ENCODE results near the gene CAPN5.

CAPN5 gene

GRCh38 chr11:77039491-77040400 is 27.0 kb upstream of the CAPN5 start:
- H3K4me3 ChIP-seq, result peak overlapping the region in 1 of 10 experiments; percentile 28; a peak in 2 of 20 replicates
- H3K27ac ChIP-seq, result no peak overlapping the region
- peaks cover 0 to 4% (median 0%) of the 10 kb centered on the region in 11 experiments; a peak in 2 of 22 replicates for H4K20me1 ChIP-seq
- peak overlapping the region; percentile 59 to 82 (median 73) for H3K4me2 ChIP-seq
- H3K9ac ChIP-seq, result no peak overlapping the region
- H3K27me3 ChIP-seq, result peaks cover 8 to 14% (median 11%) of the 10 kb centered on the region in 11 experiments; a peak in 18 of 22 replicates
- H3K36me3 ChIP-seq, result no peaks in the 10 kb centered on the region
- peaks cover 17 to 31% (median 24%) of the 10 kb centered on the region in 10 experiments for H3K4me1 ChIP-seq
- TF ChIP-seq Cebpa-rat (IDR thresholded peaks at IDR 0.05), result no peak
- H3K9me3 ChIP-seq (replicated peaks in 1 of 11), result peaks cover 0 to 17% (median 7%) of the 10 kb centered on the region in 11 experiments; a peak in 11 of 22 replicates

DNA sequence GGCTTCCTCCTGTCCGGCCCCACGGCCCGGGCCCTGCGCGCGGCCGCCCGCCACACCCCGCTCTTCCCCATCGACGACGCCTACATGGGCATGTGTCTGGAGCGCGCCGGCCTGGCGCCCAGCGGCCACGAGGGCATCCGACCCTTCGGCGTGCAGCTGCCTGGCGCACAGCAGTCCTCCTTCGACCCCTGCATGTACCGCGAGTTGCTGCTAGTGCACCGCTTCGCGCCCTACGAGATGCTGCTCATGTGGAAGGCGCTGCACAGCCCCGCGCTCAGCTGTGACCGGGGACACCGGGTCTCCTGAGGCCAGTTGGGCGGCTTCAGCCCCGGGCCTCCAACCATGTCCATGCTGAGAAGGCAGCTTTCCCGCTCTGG is 26.4 kb upstream of the CAPN5 start:
- TF ChIP-seq Cebpa-rat (IDR thresholded peaks at IDR 0.05), result no peak
- Histone ChIP-seq H3K27me3 (peaks cover 8 to 14% (median 11%) of the 10 kb centered on the region in 11 experiments; a peak in 18 of 22 replicates), H3K4me2 (0 out of 22 replicates have a peak overlapping the region, but pooled peaks of 1 of the 11 experiments have one; percentile 77), H4K20me1 (peaks cover 0 to 4% (median 0%) of the 10 kb centered on the region in 11 experiments; a peak in 2 of 22 replicates), H3K36me3 (no peaks in the 10 kb centered on the region), H3K9ac (no peak overlapping the region), H3K4me1 (peaks cover 17 to 25% (median 23%) of the 10 kb centered on the region in 10 experiments), H3K4me3 (no peak overlapping the region), H3K9me3 (replicated peaks in 1 of 11) (peaks cover 0 to 17% (median 7%) of the 10 kb centered on the region in 11 experiments; a peak in 11 of 22 replicates), H3K27ac (no peak overlapping the region)

- no peak overlapping the region for H3K9ac ChIP-seq
- H4K20me1 ChIP-seq, result peaks cover 0 to 4% (median 0%) of the 10 kb centered on the region in 11 experiments; a peak in 2 of 22 replicates
- H3K4me2 ChIP-seq, result no peak overlapping the region
- peaks cover 17 to 21% (median 20%) of the 10 kb centered on the region in 10 experiments for H3K4me1 ChIP-seq
- peaks cover 8 to 14% (median 11%) of the 10 kb centered on the region in 11 experiments; a peak in 18 of 22 replicates for H3K27me3 ChIP-seq
- H3K27ac ChIP-seq, result no peak overlapping the region
- peaks cover 0 to 17% (median 7%) of the 10 kb centered on the region in 11 experiments; a peak in 11 of 22 replicates for H3K9me3 ChIP-seq (replicated peaks in 1 of 11)
- no peaks in the 10 kb centered on the region for H3K36me3 ChIP-seq
- no peak for TF ChIP-seq Cebpa-rat (IDR thresholded peaks at IDR 0.05)
- H3K4me3 ChIP-seq, result no peak overlapping the region
Measured at GRCh38 chr11:77040889-77041288, 25.9 kb upstream of the CAPN5 start.

DNA sequence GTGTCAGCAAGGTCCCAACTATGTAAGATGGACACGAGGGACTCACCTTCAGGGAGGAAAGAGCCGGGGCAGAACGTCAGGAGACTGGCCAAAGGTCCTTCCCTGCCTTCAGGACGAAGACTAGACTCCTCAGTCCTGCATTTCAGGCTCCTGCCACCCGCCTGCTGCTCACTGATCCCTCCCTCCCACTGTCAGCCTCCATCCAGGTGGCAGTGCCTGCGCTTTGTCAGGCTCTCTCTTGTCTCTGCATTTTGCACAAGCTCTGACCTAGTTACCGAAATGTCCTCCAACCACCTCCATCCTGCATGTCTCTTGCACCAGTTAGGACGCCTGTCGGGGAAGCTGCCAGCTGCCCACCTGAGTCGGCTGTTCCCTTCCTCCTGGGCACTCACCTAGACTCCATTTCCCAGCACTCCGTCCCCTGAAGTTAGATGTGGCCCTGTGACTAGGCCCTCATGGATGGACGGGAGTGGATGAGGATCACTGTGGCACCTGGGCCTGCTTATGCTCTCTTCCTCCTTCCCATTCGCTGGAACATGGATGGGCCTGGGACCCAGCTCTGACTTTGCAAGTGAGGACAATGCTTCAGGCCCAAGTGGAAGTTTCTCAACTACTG is 24.6 kb upstream of the CAPN5 start:
- no peak for TF ChIP-seq Cebpa-rat (IDR thresholded peaks at IDR 0.05)
- peaks cover 8 to 14% (median 11%) of the 10 kb centered on the region in 11 experiments; a peak in 18 of 22 replicates for H3K27me3 ChIP-seq
- no peak overlapping the region for H3K27ac ChIP-seq

GRCh38 chr11:77044356-77044755 is 22.4 kb upstream of the CAPN5 start:
- H3K9me3 ChIP-seq (replicated peaks in 1 of 11), result peaks cover 0 to 17% (median 7%) of the 10 kb centered on the region in 11 experiments; a peak in 11 of 22 replicates
- peaks cover 7 to 11% (median 9%) of the 10 kb centered on the region in 11 experiments; a peak in 18 of 22 replicates for H3K27me3 ChIP-seq
- no peak overlapping the region for H3K4me3 ChIP-seq
- H3K9ac ChIP-seq, result no peak overlapping the region
- no peak overlapping the region for H3K4me2 ChIP-seq
- H3K36me3 ChIP-seq, result no peaks in the 10 kb centered on the region
- TF ChIP-seq Cebpa-rat (IDR thresholded peaks at IDR 0.05), result no peak
- no peaks in the 10 kb centered on the region for H4K20me1 ChIP-seq
- peaks cover 7 to 15% (median 11%) of the 10 kb centered on the region in 10 experiments for H3K4me1 ChIP-seq
- H3K27ac ChIP-seq, result no peak overlapping the region

More for the DNA sequence above, 24.6 kb upstream of the CAPN5 start:
- Histone ChIP-seq H3K4me1 (peaks cover 20 to 29% (median 23%) of the 10 kb centered on the region in 10 experiments), H3K4me2 (no peak overlapping the region), H3K9me3 (replicated peaks in 1 of 11) (peaks cover 0 to 17% (median 7%) of the 10 kb centered on the region in 11 experiments; a peak in 11 of 22 replicates), H3K4me3 (no peak overlapping the region), H3K36me3 (no peaks in the 10 kb centered on the region), H4K20me1 (peaks cover 0 to 4% (median 0%) of the 10 kb centered on the region in 11 experiments; a peak in 2 of 22 replicates), H3K9ac (no peak overlapping the region)

- Histone ChIP-seq H3K4me1 (peaks cover 2 to 10% (median 6%) of the 10 kb centered on the region in 10 experiments; a peak in 19 of 20 replicates), H3K36me3 (no peaks in the 10 kb centered on the region), H3K4me3 (no peak overlapping the region), H3K27ac (no peak overlapping the region), H3K4me2 (no peak overlapping the region), H4K20me1 (no peaks in the 10 kb centered on the region), H3K9ac (no peak overlapping the region), H3K27me3 (peaks cover 1 to 5% (median 3%) of the 10 kb centered on the region in 11 experiments; a peak in 17 of 22 replicates), H3K9me3 (replicated peaks in 1 of 11) (peaks cover 0 to 12% (median 5%) of the 10 kb centered on the region in 11 experiments; a peak in 11 of 22 replicates)
- TF ChIP-seq Cebpa-rat (IDR thresholded peaks at IDR 0.05), result no peak
Measured at GRCh38 chr11:77044886-77045285, 21.9 kb upstream of the CAPN5 start.

- Histone ChIP-seq H3K36me3 (no peaks in the 10 kb centered on the region), H3K27me3 (no peaks in the 10 kb centered on the region; a peak in 1 of 22 replicates), H3K4me2 (peak overlapping the region in 2 of 11 experiments; percentile 5 to 6; a peak in 2 of 22 replicates), H3K4me3 (no peak overlapping the region), H3K4me1 (peaks cover 0 to 8% (median 5%) of the 10 kb centered on the region in 10 experiments; a peak in 14 of 20 replicates), H3K27ac (no peak overlapping the region), H4K20me1 (no peaks in the 10 kb centered on the region), H3K9me3 (replicated peaks in 1 of 11) (0 out of 22 replicates have a peak, but pooled peaks cover 0 to under 1% (median 0%) of the 10 kb centered on the region in 11 experiments), H3K9ac (no peak overlapping the region)
- TF ChIP-seq Cebpa-rat (IDR thresholded peaks at IDR 0.05), result no peak
Measured at GRCh38 chr11:77046060-77046501, 20.7 kb upstream of the CAPN5 start.
